Karpas-422 (cell line): ENCODE measurements around the gene MYO7A. TPM values are rescaled to one million over a fixed set of nuclear protein-coding genes. Genes with fewer than 3 reads are reported as not detected.

Source experiments
- DNase-seq: peaks from one replicate; pipeline ENCODE4 v3.0.0-alpha.2; 2015
- H2AFZ ChIP-seq: fragments of 200-600 bp; sonication (generic); 2 replicates; pipeline ENCODE4 v1.6.1; 2014; ENCODE audit warnings: antibody characterized with exemption, low read length, mixed read lengths
- H3K27ac ChIP-seq: fragments of 200-600 bp; sonication (generic); 2 replicates; pipeline ENCODE4 v1.5.1; 2014; ENCODE audit warnings: mild to moderate bottlenecking, low read length, moderate library complexity
- H3K27me3 ChIP-seq: fragments of 200-600 bp; sonication (generic); 2 replicates; pipeline ENCODE4 v1.6.1; 2014; ENCODE audit warnings: low read length, mixed read lengths
- H3K36me3 ChIP-seq: fragments of 200-600 bp; sonication (generic); 2 replicates; pipeline ENCODE4 v1.6.1; 2014; ENCODE audit warnings: low read length, mixed read lengths; ENCODE audit not compliant: insufficient read depth
- H3K4me1 ChIP-seq: fragments of 200-600 bp; sonication (generic); 2 replicates; pipeline ENCODE4 v1.6.1; 2014; ENCODE audit warnings: mild to moderate bottlenecking, low read length, mixed read lengths
- H3K4me2 ChIP-seq: fragments of 200-600 bp; sonication (generic); 2 replicates; pipeline ENCODE4 v1.6.1; 2014; ENCODE audit warnings: low read length, low read depth, mild to moderate bottlenecking; ENCODE audit not compliant: poor library complexity, severe bottlenecking
- H3K4me3 ChIP-seq: fragments of 200-600 bp; sonication (generic); 2 replicates; pipeline ENCODE4 v1.5.1; 2014; ENCODE audit warnings: mild to moderate bottlenecking, antibody characterized with exemption, low read length, mixed read lengths
- H3K79me2 ChIP-seq: fragments of 200-600 bp; sonication (generic); 2 replicates; pipeline ENCODE4 v1.6.1; 2014; ENCODE audit warnings: mild to moderate bottlenecking, low read length, mixed read lengths
- H3K9ac ChIP-seq: fragments of 200-600 bp; sonication (generic); 2 replicates; pipeline ENCODE4 v1.6.0; 2014; ENCODE audit warnings: low read length
- H3K9me2 ChIP-seq: fragments of 200-600 bp; sonication (generic), shearing (Covaris generic); replicated peaks from 2 replicates; pipeline ENCODE4 v1.6.0; 2014; ENCODE audit warnings: mild to moderate bottlenecking, low read length, moderate library complexity; ENCODE audit not compliant: insufficient read depth
- H3K9me3 ChIP-seq: fragments of 300-700, 200-600 bp; sonication (generic); 2 replicates; pipeline ENCODE4 v1.6.1; 2014; ENCODE audit warnings: low read length, mixed read lengths
- H4K20me1 ChIP-seq: fragments of 200-600 bp; sonication (generic); 2 replicates; pipeline ENCODE4 v1.6.1; 2014; ENCODE audit warnings: mild to moderate bottlenecking, antibody characterized with exemption, low read length, low read depth; ENCODE audit not compliant: insufficient read depth
- total RNA-seq: library from RNA; depleted of rRNA; stranded (reverse); fragments of >200 nt; shearing (Covaris generic); gene quantifications from 2 replicates; pipeline ENCODE4 v1.2.3, GENCODE V29; 2014; ENCODE audit warnings: low replicate concordance

Gene MYO7A
- total RNA-seq, 1 experiment from 2014 or later: not detected

GRCh38 chr11:77084581-77085191 lies 43.4 kb upstream of the MYO7A start:
- H3K27ac ChIP-seq: no peak overlapping the region
- no peak overlapping the region for H3K4me2 ChIP-seq
- H3K9me2 ChIP-seq: no peaks in the 10 kb centered on the region
- H2AFZ ChIP-seq: no peak overlapping the region
- H3K4me3 ChIP-seq: no peak overlapping the region
- H4K20me1 ChIP-seq: no peaks in the 10 kb centered on the region
- no peaks in the 10 kb centered on the region for H3K9me3 ChIP-seq
- DNase-seq: no peak
- no peak overlapping the region for H3K9ac ChIP-seq
- no peaks in the 10 kb centered on the region for H3K36me3 ChIP-seq
- no peaks in the 10 kb centered on the region for H3K27me3 ChIP-seq
- no peaks in the 10 kb centered on the region for H3K79me2 ChIP-seq
- peaks cover 9% of the 10 kb centered on the region for H3K4me1 ChIP-seq

GRCh38 chr11:77085652-77086051 lies 42.4 kb upstream of the MYO7A start:
- H3K9ac ChIP-seq: no peak overlapping the region
- H2AFZ ChIP-seq: no peak overlapping the region
- H4K20me1 ChIP-seq: no peaks in the 10 kb centered on the region
- no peak for DNase-seq
- no peaks in the 10 kb centered on the region for H3K4me1 ChIP-seq
- no peaks in the 10 kb centered on the region for H3K79me2 ChIP-seq
- no peaks in the 10 kb centered on the region for H3K36me3 ChIP-seq
- H3K4me3 ChIP-seq: no peak overlapping the region
- H3K27me3 ChIP-seq: no peaks in the 10 kb centered on the region
- no peaks in the 10 kb centered on the region for H3K9me3 ChIP-seq
- H3K4me2 ChIP-seq: no peak overlapping the region
- H3K9me2 ChIP-seq: no peaks in the 10 kb centered on the region
- H3K27ac ChIP-seq: no peak overlapping the region

GRCh38 chr11:77086521-77087472 lies 41.2 kb upstream of the MYO7A start:
- Histone ChIP-seq H3K27me3 (no peaks in the 10 kb centered on the region), H3K9ac (no peak overlapping the region)

GRCh38 chr11:77087723-77088225 lies 40.3 kb upstream of the MYO7A start:
- DNase-seq: no peak
- no peaks in the 10 kb centered on the region for H3K9me3 ChIP-seq
- no peaks in the 10 kb centered on the region for H3K27me3 ChIP-seq

More at GRCh38 chr11:77086521-77087472, 41.2 kb upstream of the MYO7A start:
- Histone ChIP-seq H3K27ac (no peak overlapping the region), H3K4me2 (no peak overlapping the region), H2AFZ (no peak overlapping the region), H3K4me1 (no peaks in the 10 kb centered on the region), H3K79me2 (no peaks in the 10 kb centered on the region), H3K36me3 (no peaks in the 10 kb centered on the region), H3K9me2 (no peaks in the 10 kb centered on the region), H3K4me3 (no peak overlapping the region), H3K9me3 (no peaks in the 10 kb centered on the region), H4K20me1 (no peaks in the 10 kb centered on the region)
- no peak for DNase-seq

GRCh38 chr11:77088236-77089003 lies 39.6 kb upstream of the MYO7A start:
- no peak overlapping the region for H3K9ac ChIP-seq

More at GRCh38 chr11:77087723-77088225, 40.3 kb upstream of the MYO7A start:
- Histone ChIP-seq H3K9me2 (no peaks in the 10 kb centered on the region), H4K20me1 (no peaks in the 10 kb centered on the region), H3K79me2 (no peaks in the 10 kb centered on the region), H3K36me3 (no peaks in the 10 kb centered on the region), H3K4me3 (no peak overlapping the region), H3K4me2 (no peak overlapping the region), H3K9ac (no peak overlapping the region), H3K4me1 (no peaks in the 10 kb centered on the region), H3K27ac (no peak overlapping the region), H2AFZ (no peak overlapping the region)

GRCh38 chr11:77089004-77089545 lies 39.0 kb upstream of the MYO7A start:
- no peaks in the 10 kb centered on the region for H3K27me3 ChIP-seq
- no peaks in the 10 kb centered on the region for H3K9me3 ChIP-seq
- no peak overlapping the region for H3K4me3 ChIP-seq
- no peak overlapping the region for H3K9ac ChIP-seq
- H4K20me1 ChIP-seq: no peaks in the 10 kb centered on the region
- H3K4me1 ChIP-seq: no peaks in the 10 kb centered on the region
- H3K9me2 ChIP-seq: no peaks in the 10 kb centered on the region
- no peaks in the 10 kb centered on the region for H3K36me3 ChIP-seq
- no peak overlapping the region for H3K27ac ChIP-seq
- no peak overlapping the region for H2AFZ ChIP-seq
- no peak overlapping the region for H3K4me2 ChIP-seq
- no peak for DNase-seq
- no peaks in the 10 kb centered on the region for H3K79me2 ChIP-seq

More at GRCh38 chr11:77088236-77089003, 39.6 kb upstream of the MYO7A start:
- no peaks in the 10 kb centered on the region for H4K20me1 ChIP-seq
- H3K4me1 ChIP-seq: no peaks in the 10 kb centered on the region
- no peak overlapping the region for H3K27ac ChIP-seq
- no peaks in the 10 kb centered on the region for H3K9me3 ChIP-seq
- H3K4me3 ChIP-seq: no peak overlapping the region
- no peaks in the 10 kb centered on the region for H3K36me3 ChIP-seq
- H2AFZ ChIP-seq: no peak overlapping the region
- no peaks in the 10 kb centered on the region for H3K9me2 ChIP-seq
- no peak for DNase-seq
- no peak overlapping the region for H3K4me2 ChIP-seq
- H3K79me2 ChIP-seq: no peaks in the 10 kb centered on the region
- H3K27me3 ChIP-seq: no peaks in the 10 kb centered on the region

- H3K9ac ChIP-seq: no peak overlapping the region
These were observed 38.0 kb upstream of the MYO7A start for GRCh38 chr11:77090046-77090372.

More at GRCh38 chr11:77090046-77090372, 38.0 kb upstream of the MYO7A start:
- no peaks in the 10 kb centered on the region for H3K36me3 ChIP-seq
- no peak overlapping the region for H2AFZ ChIP-seq
- H3K9me3 ChIP-seq: no peaks in the 10 kb centered on the region
- H3K9me2 ChIP-seq: no peaks in the 10 kb centered on the region
- H3K4me2 ChIP-seq: no peak overlapping the region
- H3K27ac ChIP-seq: no peak overlapping the region
- no peak overlapping the region for H3K4me3 ChIP-seq
- DNase-seq: no peak
- no peaks in the 10 kb centered on the region for H3K4me1 ChIP-seq
- H3K79me2 ChIP-seq: no peaks in the 10 kb centered on the region
- no peaks in the 10 kb centered on the region; the same call in 1 of the 2 replicates for H4K20me1 ChIP-seq
- no peaks in the 10 kb centered on the region for H3K27me3 ChIP-seq
